Measurements from ENCODE around the gene GBGT1. TPM values are rescaled to one million over a fixed set of nuclear protein-coding genes. Genes with fewer than 3 reads are reported as not detected.

Gene GBGT1
- total RNA-seq, 1 donor from 2014 or later, result 13.4 TPM

DNA sequence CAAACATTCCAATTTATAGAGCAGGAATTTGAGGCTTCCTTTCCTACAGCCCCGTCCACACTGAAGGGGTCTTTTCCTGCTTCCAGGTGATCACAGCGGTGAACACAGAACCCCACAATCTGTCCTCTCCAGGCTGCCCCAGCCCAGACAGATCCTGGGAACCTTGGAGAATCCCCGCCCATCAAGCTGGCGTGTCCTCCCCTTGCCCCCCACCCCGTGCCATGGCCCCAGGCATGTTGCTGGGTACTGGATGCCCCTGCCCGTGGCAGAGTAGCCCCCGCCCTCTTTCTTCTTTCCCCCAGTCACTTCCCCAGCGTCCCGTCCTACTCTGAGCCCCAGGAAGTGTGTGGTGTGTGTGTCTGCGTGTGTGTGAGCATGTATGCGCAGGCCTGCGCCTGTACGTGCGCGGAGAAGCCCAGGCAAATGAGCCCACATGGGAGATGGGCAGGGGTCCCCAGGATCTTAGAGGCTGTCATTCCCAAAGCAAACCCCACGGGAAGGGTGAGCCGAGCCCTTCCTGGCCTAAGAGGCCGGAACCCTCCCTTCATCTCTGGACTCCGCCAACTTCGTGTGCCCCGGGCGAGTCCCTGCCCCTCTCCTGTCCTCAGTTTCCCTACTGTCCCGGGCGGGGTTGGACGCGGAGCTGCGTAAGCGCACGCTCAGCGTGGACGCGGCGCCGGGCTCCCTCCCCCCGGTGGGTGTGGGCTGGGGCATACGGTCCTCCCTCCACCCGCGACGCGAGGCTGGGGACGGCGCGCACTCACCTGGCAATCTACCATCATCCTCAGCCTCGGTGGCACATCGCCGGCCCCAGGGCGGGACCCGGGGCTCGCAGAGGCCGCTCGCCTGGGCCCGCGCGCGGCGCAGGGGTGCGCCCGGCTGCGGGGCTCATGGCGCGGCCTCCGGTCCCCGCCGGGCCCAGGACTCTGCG lies 15.2 kb downstream of the GBGT1 start:
- TF ChIP-seq, protein P1, sequence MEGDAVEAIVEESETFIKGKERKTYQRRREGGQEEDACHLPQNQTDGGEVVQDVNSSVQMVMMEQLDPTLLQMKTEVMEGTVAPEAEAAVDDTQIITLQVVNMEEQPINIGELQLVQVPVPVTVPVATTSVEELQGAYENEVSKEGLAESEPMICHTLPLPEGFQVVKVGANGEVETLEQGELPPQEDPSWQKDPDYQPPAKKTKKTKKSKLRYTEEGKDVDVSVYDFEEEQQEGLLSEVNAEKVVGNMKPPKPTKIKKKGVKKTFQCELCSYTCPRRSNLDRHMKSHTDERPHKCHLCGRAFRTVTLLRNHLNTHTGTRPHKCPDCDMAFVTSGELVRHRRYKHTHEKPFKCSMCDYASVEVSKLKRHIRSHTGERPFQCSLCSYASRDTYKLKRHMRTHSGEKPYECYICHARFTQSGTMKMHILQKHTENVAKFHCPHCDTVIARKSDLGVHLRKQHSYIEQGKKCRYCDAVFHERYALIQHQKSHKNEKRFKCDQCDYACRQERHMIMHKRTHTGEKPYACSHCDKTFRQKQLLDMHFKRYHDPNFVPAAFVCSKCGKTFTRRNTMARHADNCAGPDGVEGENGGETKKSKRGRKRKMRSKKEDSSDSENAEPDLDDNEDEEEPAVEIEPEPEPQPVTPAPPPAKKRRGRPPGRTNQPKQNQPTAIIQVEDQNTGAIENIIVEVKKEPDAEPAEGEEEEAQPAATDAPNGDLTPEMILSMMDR (IDR thresholded peaks at IDR 0.05), result peak in 1 of 3 experiments; percentile 17
- Histone ChIP-seq H3K9me3 (no peaks in the 10 kb centered on the region), H3K27ac (peak overlapping the region; percentile 78 to 83), H3K27me3 (no peaks in the 10 kb centered on the region), H3K4me3 (peak overlapping the region; percentile 81 to 84), H3K4me1 (peaks cover 10 to 28% of the 10 kb centered on the region in 2 donors), H3K36me3 (no peaks in the 10 kb centered on the region)
- no peak for DNase-seq (ENCODE audit: low spot score in 2 of 2)
- intact Hi-C loops (cut with DNase I), result loop anchor here (1.0 to 10.0 kb wide), 3 partner anchors 27 to 204 kb away; partner anchors contain the start of genes GTF3C5, RALGDS and TSC1

DNA sequence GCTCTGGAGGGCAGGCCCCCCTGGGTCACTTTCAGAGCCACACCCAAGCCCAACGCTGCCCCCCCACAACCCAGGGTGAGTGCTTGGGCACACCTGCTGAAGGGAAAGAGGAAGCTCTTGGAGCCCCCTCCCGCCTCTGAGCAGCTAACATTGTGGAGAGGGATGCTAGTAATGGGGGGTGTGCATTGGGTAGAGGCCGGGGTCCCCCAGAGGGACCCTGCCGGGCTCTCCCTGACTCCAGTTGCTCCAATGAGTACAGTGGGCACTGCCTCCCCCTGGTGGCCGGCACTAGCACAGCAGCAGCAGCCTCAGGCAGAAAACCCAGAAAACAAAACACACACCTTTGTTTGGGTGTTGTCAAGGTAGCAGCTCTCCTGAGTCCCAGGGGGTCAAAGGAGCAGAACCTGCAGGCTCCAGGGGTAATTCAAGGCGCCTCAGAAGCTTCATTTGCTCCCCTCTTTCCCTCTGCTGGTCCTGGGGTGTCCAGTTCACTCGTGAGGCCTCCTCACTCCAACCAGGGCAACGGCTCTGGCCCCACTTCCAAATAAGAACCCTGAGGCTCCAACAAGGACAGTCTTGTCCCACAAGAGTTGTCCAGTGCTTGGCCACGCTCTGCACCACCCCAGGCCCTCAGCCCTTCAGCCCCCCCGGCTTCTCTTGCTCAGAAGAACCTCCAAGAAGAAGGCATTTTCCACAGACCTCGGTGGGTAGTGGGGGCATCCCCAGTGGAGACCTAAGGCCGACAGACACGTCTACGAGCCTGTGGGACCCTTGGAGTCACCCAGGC lies 16.1 kb downstream of the GBGT1 start:
- Histone ChIP-seq H3K9me3 (no peaks in the 10 kb centered on the region), H3K4me1 (peaks cover 10 to 28% of the 10 kb centered on the region in 2 donors), H3K36me3 (no peaks in the 10 kb centered on the region), H3K27me3 (no peaks in the 10 kb centered on the region), H3K4me3 (peak overlapping the region; percentile 81 to 84), H3K27ac (peak overlapping the region; percentile 78 to 83)
- TF ChIP-seq, protein P1 (IDR thresholded peaks at IDR 0.05), result peak; percentile 93 to 99 (median 98)
- DNase-seq (ENCODE audit: low spot score in 2 of 2), result peak in 1 of 2 donors; percentile 85
- intact Hi-C loops (cut with DNase I), result loop anchor here (2.0 to 10.0 kb wide), 2 partner anchors 117 to 203 kb away; partner anchors contain the start of genes GTF3C5 and TSC1

DNA sequence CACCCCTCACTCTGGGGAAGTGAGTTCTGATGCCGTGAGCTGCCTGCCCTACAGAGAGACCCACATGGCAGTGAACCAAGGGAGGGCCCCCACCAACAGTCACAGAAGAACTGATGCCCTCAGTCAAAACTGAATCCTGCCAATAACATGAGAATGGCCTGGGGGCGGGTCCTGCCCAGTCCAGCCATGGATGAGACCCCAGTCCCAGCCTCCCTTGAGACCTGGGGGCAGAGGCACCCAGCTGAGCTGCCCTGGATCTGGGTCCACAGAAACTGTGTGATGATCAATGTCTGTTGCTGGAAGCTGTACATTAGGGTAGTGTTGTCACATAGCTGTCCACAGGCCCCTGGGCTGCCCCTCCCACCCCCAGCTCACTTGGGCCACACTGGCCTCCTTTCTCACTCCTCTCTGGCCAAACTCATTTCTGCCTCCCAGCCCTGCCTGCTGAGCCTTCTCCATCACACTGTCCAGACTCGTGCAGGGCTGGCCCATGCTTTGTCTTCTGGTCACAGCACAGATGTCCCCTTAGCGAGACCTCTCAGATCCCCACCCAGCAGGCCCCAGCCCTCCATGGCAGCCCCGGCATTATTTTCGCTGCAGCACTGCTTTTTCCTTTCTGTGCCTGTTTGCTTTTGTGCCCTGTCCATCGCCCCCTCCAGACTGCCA lies 16.8 kb downstream of the GBGT1 start:
- no peak for DNase-seq (ENCODE audit: low spot score in 2 of 2)
- H3K9me3 ChIP-seq, result no peaks in the 10 kb centered on the region
- intact Hi-C loops (cut with DNase I), result loop anchor here (10.0 kb wide), 1 partner anchor 202 kb away; the partner anchor contains the start of gene TSC1
- no peak overlapping the region for H3K4me3 ChIP-seq
- no peaks in the 10 kb centered on the region for H3K27me3 ChIP-seq
- H3K4me1 ChIP-seq, result peaks cover 10 to 28% of the 10 kb centered on the region in 2 donors
- no peaks in the 10 kb centered on the region for H3K36me3 ChIP-seq
- TF ChIP-seq, protein P1 (IDR thresholded peaks at IDR 0.05), result no peak
- H3K27ac ChIP-seq, result no peak overlapping the region

DNA sequence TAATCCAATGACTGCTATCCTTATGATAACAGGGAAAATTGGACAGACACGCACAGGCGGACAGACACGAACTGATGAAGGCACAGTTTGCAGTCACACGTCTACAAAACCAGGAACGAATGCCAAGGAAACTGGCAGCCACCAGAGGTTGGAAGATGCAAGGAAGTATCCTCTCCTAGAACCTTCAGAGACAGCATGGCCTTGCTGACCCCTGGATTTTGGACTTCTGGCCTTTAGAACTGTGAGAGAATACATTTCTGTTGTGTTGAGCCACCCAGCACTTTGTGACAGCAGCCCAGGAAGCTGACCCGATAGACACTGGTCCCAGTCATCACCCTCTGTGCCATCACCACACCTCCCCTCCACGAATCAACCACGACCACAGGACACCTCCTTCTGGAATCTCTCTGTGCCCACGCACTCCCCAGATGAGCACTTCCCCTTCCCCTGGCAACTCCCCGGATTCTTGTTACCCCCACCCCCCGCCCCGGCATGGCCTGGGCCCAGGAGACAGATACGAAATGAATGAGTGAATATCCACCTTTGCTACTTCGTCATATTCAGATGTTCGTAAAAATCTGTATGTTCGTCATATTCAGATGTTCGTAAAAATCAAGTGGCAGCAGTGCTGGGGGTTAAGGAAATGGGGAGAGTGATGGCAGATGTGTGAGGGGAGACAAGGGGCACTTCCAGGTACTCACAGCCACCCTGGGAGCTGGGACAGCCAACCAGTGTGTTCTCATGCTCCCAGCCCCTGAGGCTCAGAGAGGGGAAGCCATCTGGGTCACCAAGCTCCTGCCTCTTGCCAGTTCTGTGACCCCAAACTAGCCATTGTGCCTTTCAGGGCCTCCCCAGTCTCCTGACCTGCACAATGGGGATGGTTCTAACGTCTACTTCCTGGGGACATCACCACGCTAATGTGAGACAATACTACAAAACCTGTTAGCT lies 18.5 kb downstream of the GBGT1 start:
- Histone ChIP-seq H3K27ac (no peak overlapping the region), H3K4me1 (peaks cover 10 to 28% of the 10 kb centered on the region in 2 donors), H3K4me3 (peak overlapping the region; percentile 37 to 63), H3K36me3 (no peaks in the 10 kb centered on the region), H3K9me3 (no peaks in the 10 kb centered on the region), H3K27me3 (no peaks in the 10 kb centered on the region)
- no peak for DNase-seq (ENCODE audit: low spot score in 2 of 2)
- TF ChIP-seq, protein P1 (IDR thresholded peaks at IDR 0.05), result no peak
- intact Hi-C loops (cut with DNase I), result loop anchor here (1.0 to 10.0 kb wide), 2 partner anchors 42 to 200 kb away; partner anchors contain the start of gene TSC1

Measured in ascending aorta (tissue), 2 donors.